SK-N-SH (cell line): Measurements from ENCODE around the gene AFAP1. TPM values are rescaled to one million over a fixed set of nuclear protein-coding genes. Genes with fewer than 3 reads are reported as not detected.

ENCODE experiments used
- CTCF ChIA-PET: fragments of 300-600, 350-600 bp; formaldehyde crosslinking; extraction: SDS; loops from one replicate; lab custom pipeline; 2021; lab: Yijun Ruan, JAX
- POLR2A ChIA-PET: fragments of 350-600 bp; sonication (Branson Sonifier 250); formaldehyde crosslinking; extraction: SDS; loops from one replicate; lab custom pipeline; 2020; ENCODE audit warnings: antibody characterized with exemption, inconsistent platforms; lab: Yijun Ruan, JAX
- DNase-seq: peaks from one replicate; pipeline ENCODE4 v3.0.0; 2012
- H2AFZ ChIP-seq: fragments of 200-600 bp; sonication (generic); 2 replicates; pipeline ENCODE4 v1.8.1; 2016; ENCODE audit warnings: antibody characterized with exemption, mild to moderate bottlenecking, low read depth
- H3F3A ChIP-seq: fragments of 200-600 bp; sonication (generic); replicated peaks from 2 replicates; pipeline ENCODE3; 2016; ENCODE audit warnings: antibody characterized with exemption, mild to moderate bottlenecking; ENCODE audit not compliant: insufficient read depth
- H3K27ac ChIP-seq, 2 experiments: fragments of 200-500 bp in 1 of 2; fragments of 200-600 bp in 1 of 2; sonication (Bioruptor generic) in 1 of 2; sonication (generic), shearing (Covaris generic) in 1 of 2; 2 replicates each; pipeline versions ENCODE4 v1.5.1 to v1.6.1; 2014 to 2016; ENCODE audit warnings: low read depth in 2 of 2, inconsistent platforms in 1 of 2, low read length in 1 of 2, mild to moderate bottlenecking in 1 of 2, mixed read lengths in 1 of 2
- H3K27me3 ChIP-seq: fragments of 200-600 bp; sonication (generic), shearing (Covaris generic); 2 replicates; pipeline ENCODE4 v1.6.1; 2016; ENCODE audit warnings: mixed run types; ENCODE audit not compliant: insufficient read depth
- H3K36me3 ChIP-seq, 2 experiments: fragments of 200-500 bp in 1 of 2; fragments of 200-600 bp in 1 of 2; sonication (Bioruptor generic) in 1 of 2; sonication (generic) in 1 of 2; replicated peaks in 1 of 2; 2 replicates each; pipeline versions ENCODE3 to v1.5.1; 2014 to 2016; ENCODE audit warnings: low read length in 1 of 2, mild to moderate bottlenecking in 1 of 2; ENCODE audit not compliant: insufficient read depth in 2 of 2, control insufficient read depth in 1 of 2
- H3K4me1 ChIP-seq, 2 experiments: fragments of 200-500 bp in 1 of 2; fragments of 200-600 bp in 1 of 2; sonication (Bioruptor generic) in 1 of 2; sonication (generic), shearing (Covaris generic) in 1 of 2; 2 replicates each; pipeline versions ENCODE4 v1.5.1 to v1.6.1; 2014 to 2016; ENCODE audit warnings: low read depth in 1 of 2, low read length in 1 of 2, mixed run types in 1 of 2; ENCODE audit not compliant: insufficient read depth in 2 of 2, control insufficient read depth in 1 of 2
- H3K4me2 ChIP-seq: fragments of 200-600 bp; sonication (generic), shearing (Covaris generic); 2 replicates; pipeline ENCODE4 v1.6.1; 2017; ENCODE audit warnings: mixed run types
- H3K4me3 ChIP-seq, 2 experiments: fragments of 200-500 bp in 1 of 2; fragments of 200-600 bp in 1 of 2; sonication (Bioruptor generic) in 1 of 2; sonication (generic), shearing (Covaris generic) in 1 of 2; 2 replicates each; pipeline versions ENCODE4 v1.5.1 to v1.8.1; 2014 to 2016; ENCODE audit warnings: low read depth in 2 of 2, inconsistent platforms in 1 of 2, low read length in 1 of 2, mild to moderate bottlenecking in 1 of 2, mixed read lengths in 1 of 2, moderate library complexity in 1 of 2
- H3K79me2 ChIP-seq: fragments of 200-600 bp; sonication (generic); 2 replicates; pipeline ENCODE4 v1.8.1; 2017; ENCODE audit warnings: mild to moderate bottlenecking; ENCODE audit not compliant: insufficient read depth
- H3K9ac ChIP-seq: fragments of 200-600 bp; sonication (generic); 2 replicates; pipeline ENCODE4 v1.6.1; 2017; ENCODE audit warnings: mixed run types
- H3K9me2 ChIP-seq: fragments of 200-600 bp; sonication (generic); 2 replicates; pipeline ENCODE4 v1.6.1; 2017; ENCODE audit warnings: mixed run types
- H3K9me3 ChIP-seq: fragments of 200-600 bp; sonication (generic); 2 replicates; pipeline ENCODE4 v1.6.1; 2017; ENCODE audit warnings: mixed run types, mild to moderate bottlenecking, moderate library complexity
- H4K20me1 ChIP-seq: fragments of 200-600 bp; sonication (generic); 2 replicates; pipeline ENCODE4 v1.6.1; 2017; ENCODE audit warnings: mild to moderate bottlenecking, mixed run types; ENCODE audit not compliant: insufficient read depth
- CHD2 ChIP-seq: fragments of 150-350 bp; IDR thresholded peaks from 2 replicates; pipeline ENCODE4 v1.6.1; 2018; ENCODE audit warnings: low read length; ENCODE audit not compliant: partially characterized antibody
- EZH2phosphoT487 ChIP-seq: fragments of 200-600 bp; sonication (generic); IDR thresholded peaks from 2 replicates; pipeline ENCODE4 v1.6.1; 2017; ENCODE audit warnings: low read depth, mixed run types, mild to moderate bottlenecking, antibody characterized with exemption, moderate library complexity, borderline replicate concordance
- FOXM1 ChIP-seq: IDR thresholded peaks from 2 replicates; pipeline ENCODE4 v1.4.0; 2012; ENCODE audit warnings: low read depth, mild to moderate bottlenecking
- MAX ChIP-seq: IDR thresholded peaks from 2 replicates; pipeline ENCODE4 v1.4.0; 2012; ENCODE audit warnings: low read depth
- MXI1 ChIP-seq: IDR thresholded peaks from 2 replicates; pipeline ENCODE4 v1.6.1; 2012; ENCODE audit warnings: mild to moderate bottlenecking, low read depth, low read length, improper control_type of control experiment
- NFIC ChIP-seq: IDR thresholded peaks from 2 replicates; pipeline ENCODE4 v1.4.0; 2012; ENCODE audit warnings: borderline replicate concordance
- REST ChIP-seq: IDR thresholded peaks from 2 replicates; pipeline ENCODE4 v1.6.1; 2012; ENCODE audit warnings: mild to moderate bottlenecking, low read depth, low read length, moderate library complexity
- SIN3A ChIP-seq: IDR thresholded peaks from 2 replicates; pipeline ENCODE4 v1.6.1; 2012; ENCODE audit warnings: low read depth, mild to moderate bottlenecking, low read length, moderate library complexity, borderline replicate concordance
- SMC3 ChIP-seq: IDR thresholded peaks from 2 replicates; pipeline ENCODE4 v1.6.1; 2012; ENCODE audit warnings: low read depth, low read length, improper control_type of control experiment
- TAF1 ChIP-seq: IDR thresholded peaks from 2 replicates; pipeline ENCODE4 v1.6.1; 2012; ENCODE audit warnings: low read depth, mild to moderate bottlenecking, low read length, moderate library complexity, borderline replicate concordance
- YY1 ChIP-seq: IDR thresholded peaks from 2 replicates; pipeline ENCODE4 v1.4.0; 2012; ENCODE audit warnings: low read depth, mild to moderate bottlenecking
- WGBS: methylation state at CpG from one replicate; pipeline ENCODE4 v1.1.6; 2017; ENCODE audit warnings: low lambda C conversion rate; 5-methylcytosine and 5-hydroxymethylcytosine counted together
- polyA plus RNA-seq, 3 experiments: library from polyadenylated mRNA; depleted of rRNA; stranded (reverse); fragments of >200 nt; gene quantifications; 2 replicates each; pipeline ENCODE4 v1.2.3, GENCODE V29; 2012
- TF ChIP-seq, protein P1 (sequence below): IDR thresholded peaks from 2 replicates; pipeline ENCODE4 v1.4.0; 2012; ENCODE audit warnings: low read depth, borderline replicate concordance

Gene AFAP1
- polyA plus RNA-seq, 1 of the 3 experiments (the other 2 are of a cell fraction) = 67.9 TPM

GRCh38 chr4:7976634-7977033 is 37.0 kb upstream of the AFAP1 start:
- Histone ChIP-seq H3K9me2 (no peaks in the 10 kb centered on the region), H3F3A (peaks cover 8% of the 10 kb centered on the region), H3K4me2 (no peak overlapping the region)
- POLR2A ChIA-PET = no interaction called here
- TF ChIP-seq, protein P1, sequence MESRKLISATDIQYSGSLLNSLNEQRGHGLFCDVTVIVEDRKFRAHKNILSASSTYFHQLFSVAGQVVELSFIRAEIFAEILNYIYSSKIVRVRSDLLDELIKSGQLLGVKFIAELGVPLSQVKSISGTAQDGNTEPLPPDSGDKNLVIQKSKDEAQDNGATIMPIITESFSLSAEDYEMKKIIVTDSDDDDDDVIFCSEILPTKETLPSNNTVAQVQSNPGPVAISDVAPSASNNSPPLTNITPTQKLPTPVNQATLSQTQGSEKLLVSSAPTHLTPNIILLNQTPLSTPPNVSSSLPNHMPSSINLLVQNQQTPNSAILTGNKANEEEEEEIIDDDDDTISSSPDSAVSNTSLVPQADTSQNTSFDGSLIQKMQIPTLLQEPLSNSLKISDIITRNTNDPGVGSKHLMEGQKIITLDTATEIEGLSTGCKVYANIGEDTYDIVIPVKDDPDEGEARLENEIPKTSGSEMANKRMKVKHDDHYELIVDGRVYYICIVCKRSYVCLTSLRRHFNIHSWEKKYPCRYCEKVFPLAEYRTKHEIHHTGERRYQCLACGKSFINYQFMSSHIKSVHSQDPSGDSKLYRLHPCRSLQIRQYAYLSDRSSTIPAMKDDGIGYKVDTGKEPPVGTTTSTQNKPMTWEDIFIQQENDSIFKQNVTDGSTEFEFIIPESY = no peak
- TF ChIP-seq SIN3A = no peak
- no peak for TF ChIP-seq MAX
- no peak for TF ChIP-seq YY1
- TF ChIP-seq FOXM1 = no peak
- no peak for TF ChIP-seq NFIC
- no peak for TF ChIP-seq EZH2phosphoT487
- TF ChIP-seq, all 33 proteins: peak for 0
- Histone ChIP-seq H2AFZ (no peak overlapping the region), H3K9me3 (no peaks in the 10 kb centered on the region), H3K36me3 (no peaks in the 10 kb centered on the region), H3K27ac (no peak overlapping the region), H3K79me2 (peaks cover 3% of the 10 kb centered on the region; the same call in 1 of the 2 replicates), H3K4me3 (no peak overlapping the region), H3K27me3 (no peaks in the 10 kb centered on the region), H3K9ac (no peak overlapping the region), H4K20me1 (no peaks in the 10 kb centered on the region), H3K4me1 (peaks cover 0 to 11% of the 10 kb centered on the region in 2 experiments; a peak in 2 of 4 replicates)
- 97% methylated on average over 5 of the region's 5 CpGs for WGBS
- CTCF ChIA-PET = interaction anchor here (1.2 to 1.9 kb wide), 2 partner anchors 173 to 215 kb away, joined by 3 to 15 read pairs; no protein-coding TSS in a partner anchor
- DNase-seq = no peak

DNA sequence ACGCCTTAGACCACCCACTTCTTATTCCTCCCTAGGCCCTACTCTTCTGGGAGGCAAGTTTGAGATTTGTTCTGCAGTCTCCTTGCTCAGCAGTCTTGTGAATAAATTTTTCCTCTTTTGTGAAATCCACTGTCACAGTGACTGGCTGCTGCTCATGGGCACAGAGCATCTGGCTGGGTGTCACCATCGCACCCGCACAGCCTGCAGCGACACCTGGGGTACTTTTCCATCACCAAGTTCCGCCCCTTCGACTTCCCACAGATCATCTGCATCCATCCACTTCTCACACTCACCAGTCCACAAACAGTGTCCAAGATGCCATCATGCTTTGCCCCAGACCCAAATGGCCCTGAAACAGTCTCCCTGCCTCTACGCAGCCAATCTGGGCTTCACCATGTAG is 36.4 kb upstream of the AFAP1 start:
- H3F3A ChIP-seq = peaks cover 8% of the 10 kb centered on the region
- no peak overlapping the region for H3K4me2 ChIP-seq
- no peaks in the 10 kb centered on the region for H3K9me2 ChIP-seq
- POLR2A ChIA-PET = no interaction called here
- H3K36me3 ChIP-seq = no peaks in the 10 kb centered on the region
- no peak overlapping the region for H3K4me3 ChIP-seq
- no peak overlapping the region for H2AFZ ChIP-seq
- H4K20me1 ChIP-seq = no peaks in the 10 kb centered on the region
- H3K4me1 ChIP-seq = peaks cover 3 to 12% of the 10 kb centered on the region in 2 experiments; a peak in 2 of 4 replicates
- peaks cover 9% of the 10 kb centered on the region; the same call in 1 of the 2 replicates for H3K79me2 ChIP-seq
- no peaks in the 10 kb centered on the region for H3K27me3 ChIP-seq
- no peak for TF ChIP-seq TAF1
- H3K27ac ChIP-seq = no peak overlapping the region
- 95% methylated on average over 7 of the region's 7 CpGs for WGBS
- DNase-seq = no peak
- H3K9ac ChIP-seq = no peak overlapping the region
- CTCF ChIA-PET = interaction anchor here (0.9 to 1.9 kb wide), 3 partner anchors 9 to 214 kb away, joined by 3 to 15 read pairs (median 3); no protein-coding TSS in a partner anchor
- H3K9me3 ChIP-seq = no peaks in the 10 kb centered on the region

DNA sequence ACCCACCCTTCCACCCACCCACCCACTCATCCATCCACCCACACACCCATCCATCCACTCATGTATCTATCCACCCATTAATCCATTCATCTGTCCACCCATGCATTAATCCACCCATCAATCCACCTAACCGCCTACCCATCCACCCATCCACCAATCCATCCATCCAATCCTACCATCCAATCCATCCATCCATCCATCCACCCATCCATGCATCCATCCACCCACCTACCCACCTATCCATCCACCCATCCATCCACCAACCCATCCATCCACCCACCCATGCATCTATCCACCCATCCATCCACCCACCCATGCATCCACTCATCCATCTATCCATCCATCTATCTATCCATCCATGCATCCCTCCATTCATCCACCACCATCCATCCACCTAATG is 34.8 kb upstream of the AFAP1 start:
- Histone ChIP-seq H3K27ac (no peak overlapping the region), H3K4me2 (no peak overlapping the region), H3F3A (peaks cover 14% of the 10 kb centered on the region), H3K9me2 (no peaks in the 10 kb centered on the region), H2AFZ (no peak overlapping the region), H3K27me3 (no peaks in the 10 kb centered on the region), H3K4me3 (no peak overlapping the region), H3K4me1 (peaks cover 18 to 26% of the 10 kb centered on the region in 2 experiments; a peak in 3 of 4 replicates), H3K36me3 (no peaks in the 10 kb centered on the region), H3K79me2 (peaks cover 10% of the 10 kb centered on the region; the same call in 1 of the 2 replicates), H3K9me3 (no peaks in the 10 kb centered on the region), H4K20me1 (no peaks in the 10 kb centered on the region), H3K9ac (no peak overlapping the region)
- 100% methylated on average over 1 of the region's 1 CpG for WGBS
- TF ChIP-seq SMC3 (no peak), REST (no peak), CHD2 (no peak), MXI1 (no peak)
- no peak for DNase-seq
- CTCF ChIA-PET = interaction anchor here (1.9 kb wide), 1 partner anchor 171 kb away, joined by 15 read pairs; no protein-coding TSS in a partner anchor
- POLR2A ChIA-PET = no interaction called here
